ENCODE data around the gene DIS3L2. TPM values are rescaled to one million over a fixed set of nuclear protein-coding genes. Genes with fewer than 3 reads are reported as not detected.

The DIS3L2 gene
- total RNA-seq, 6 experiments from 2014 or later, result 18.2 to 23.6 (median 21.6) TPM

- no peak overlapping the region for H3K4me3 Mint-ChIP-seq
- H3K27ac Mint-ChIP-seq, result no peak overlapping the region
- H3K36me3 Mint-ChIP-seq (ENCODE audit: low read depth), result peaks cover 5% of the 10 kb centered on the region
- H3K4me1 Mint-ChIP-seq (ENCODE audit: low read depth), result peaks cover 24% of the 10 kb centered on the region
- H3K27me3 Mint-ChIP-seq (ENCODE audit: insufficient read depth), result no peaks in the 10 kb centered on the region
- DNase-seq, result no peak
- TF ChIP-seq CTCF (IDR thresholded peaks at IDR 0.05), result no peak
- H3K9me3 Mint-ChIP-seq, result no peaks in the 10 kb centered on the region
Observed at GRCh38 chr2:232203166-232203891, 241.8 kb downstream of the DIS3L2 start.

- peaks cover 5% of the 10 kb centered on the region for H3K36me3 Mint-ChIP-seq (ENCODE audit: low read depth)
- no peak for DNase-seq
- no peak overlapping the region for H3K27ac Mint-ChIP-seq
- H3K4me1 Mint-ChIP-seq (ENCODE audit: low read depth), result peaks cover 24% of the 10 kb centered on the region
- no peak overlapping the region for H3K4me3 Mint-ChIP-seq
- H3K9me3 Mint-ChIP-seq, result no peaks in the 10 kb centered on the region
- TF ChIP-seq CTCF (IDR thresholded peaks at IDR 0.05), result no peak
- H3K27me3 Mint-ChIP-seq (ENCODE audit: insufficient read depth), result no peaks in the 10 kb centered on the region
Observed at GRCh38 chr2:232203936-232204335, 242.4 kb downstream of the DIS3L2 start.

GRCh38 chr2:232204457-232204931 is 243.0 kb downstream of the DIS3L2 start:
- Mint-ChIP-seq H3K36me3 (ENCODE audit: low read depth) (peaks cover 5% of the 10 kb centered on the region), H3K27me3 (ENCODE audit: insufficient read depth) (no peaks in the 10 kb centered on the region; the same call in 1 of the 2 replicates), H3K27ac (peak overlapping the region; percentile 49), H3K9me3 (no peaks in the 10 kb centered on the region), H3K4me1 (ENCODE audit: low read depth) (peaks cover 24% of the 10 kb centered on the region), H3K4me3 (no peak overlapping the region; the same call in 1 of the 2 replicates)
- TF ChIP-seq CTCF (IDR thresholded peaks at IDR 0.05), result no peak
- DNase-seq, result no peak

GRCh38 chr2:232207174-232207573 is 245.7 kb downstream of the DIS3L2 start:
- Mint-ChIP-seq H3K9me3 (no peaks in the 10 kb centered on the region), H3K27ac (no peak overlapping the region), H3K4me1 (ENCODE audit: low read depth) (peaks cover 15% of the 10 kb centered on the region), H3K36me3 (ENCODE audit: low read depth) (peaks cover 10% of the 10 kb centered on the region; the same call in 1 of the 2 replicates), H3K27me3 (ENCODE audit: insufficient read depth) (no peaks in the 10 kb centered on the region; the same call in 1 of the 2 replicates), H3K4me3 (no peak overlapping the region)
- no peak for TF ChIP-seq CTCF (IDR thresholded peaks at IDR 0.05)
- DNase-seq, result no peak

GRCh38 chr2:232210306-232210705 is 248.8 kb downstream of the DIS3L2 start:
- H3K36me3 Mint-ChIP-seq (ENCODE audit: low read depth), result 0 out of 2 replicates have a peak, but pooled peaks cover 13% of the 10 kb centered on the region
- peaks cover 1% of the 10 kb centered on the region; the same call in 1 of the 2 replicates for H3K27me3 Mint-ChIP-seq (ENCODE audit: insufficient read depth)
- no peaks in the 10 kb centered on the region for H3K4me1 Mint-ChIP-seq (ENCODE audit: low read depth)
- no peak for DNase-seq
- no peak overlapping the region for H3K4me3 Mint-ChIP-seq
- TF ChIP-seq CTCF (IDR thresholded peaks at IDR 0.05), result no peak
- no peak overlapping the region for H3K27ac Mint-ChIP-seq
- no peaks in the 10 kb centered on the region for H3K9me3 Mint-ChIP-seq
